HG02973 (cell line): ENCODE data around the gene FASTKD1.
"Not testable (repeated sequence)": the region's sequence is repeated elsewhere in the genome, so short reads cannot be mapped to it uniquely, and the experiment has no call there.

Experiments
- ATAC-seq: cut with Tn5 transposase; IDR thresholded peaks from one replicate; pipeline ENCODE4 v1.9.1; 2021; ENCODE audit warnings: moderate library complexity; ENCODE audit not compliant: unreplicated experiment

Gene FASTKD1

DNA sequence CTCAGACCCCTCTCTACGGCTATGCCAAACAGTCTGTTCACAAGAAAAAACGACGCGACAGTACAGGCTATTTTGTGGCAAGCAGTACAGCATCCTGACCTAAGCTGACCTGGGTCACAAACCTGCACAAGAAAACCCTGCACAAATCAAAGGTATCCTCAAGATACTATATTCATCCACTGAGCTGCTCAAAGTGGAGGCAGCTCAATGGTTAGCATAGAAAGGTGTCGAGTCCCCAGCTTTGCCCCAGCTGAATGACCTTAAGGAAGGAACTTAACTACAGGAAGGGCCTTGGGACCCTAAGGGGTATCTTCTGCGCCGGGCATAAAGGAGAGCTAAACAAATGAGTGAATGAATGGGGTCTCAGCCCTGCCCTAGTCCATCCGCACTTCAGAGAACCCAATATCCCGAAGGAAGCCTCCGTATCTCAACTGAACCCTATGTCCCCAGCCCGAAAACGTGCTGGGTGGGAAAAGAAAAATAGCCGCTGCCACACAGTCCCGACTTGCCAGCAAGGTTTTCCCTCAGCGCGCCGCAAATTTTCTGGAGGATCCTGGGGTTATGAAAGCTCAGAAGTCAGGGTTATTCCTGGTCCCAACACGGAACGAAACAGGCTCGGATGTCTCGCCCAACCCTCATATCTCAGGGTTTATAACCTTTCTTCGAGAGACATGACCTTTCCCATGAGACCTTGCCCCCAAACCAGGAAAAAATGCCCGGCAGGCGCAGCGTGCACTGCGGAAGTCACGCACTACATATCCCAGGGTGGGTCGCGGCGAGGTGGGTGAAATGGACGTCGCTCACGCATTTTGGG is at the start of gene FASTKD1:
FASTKD1 (minus strand) TSS at position 706 of the 814 bp plus-strand sequence. CDS start 1,836 bp downstream, outside the sequence.
- ATAC-seq: peak; percentile 95

DNA sequence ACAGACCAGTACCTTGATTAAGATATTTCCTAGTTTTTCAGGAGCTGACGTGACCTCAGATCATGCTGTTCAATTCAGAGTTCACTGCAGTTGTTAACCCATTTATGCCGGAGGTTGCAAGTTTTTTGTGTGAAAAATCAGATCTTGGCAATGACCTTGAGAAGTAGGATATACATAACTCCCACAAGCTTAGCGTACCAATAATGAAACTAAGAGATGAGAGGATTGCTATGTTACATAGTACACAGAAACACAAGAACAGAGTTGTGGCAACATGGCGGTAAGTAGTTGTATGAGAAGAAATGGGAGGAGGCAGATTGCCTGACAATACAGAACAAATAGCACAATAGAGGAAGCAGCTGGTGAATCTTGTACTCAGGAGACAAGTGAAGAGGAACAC is 49.6 kb upstream of the FASTKD1 start:
- no peak for ATAC-seq

DNA sequence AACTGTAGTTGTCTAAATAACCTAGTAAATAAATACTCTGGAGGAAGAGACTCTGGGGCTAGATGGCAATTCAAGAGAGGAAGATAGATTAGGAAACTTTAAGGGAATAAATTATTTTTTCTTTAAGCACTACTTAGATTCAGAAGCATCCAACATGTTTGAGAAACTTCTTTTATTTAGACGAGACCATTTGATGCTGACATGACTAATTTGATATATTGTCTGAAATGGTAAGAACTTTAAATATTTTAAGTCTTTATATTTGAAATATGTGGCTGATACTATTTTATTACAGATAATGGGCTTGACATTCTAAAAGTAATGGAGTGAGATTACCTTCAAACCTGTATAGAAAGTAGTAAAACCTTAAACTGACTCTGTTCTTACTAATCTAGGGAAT is 46.8 kb upstream of the FASTKD1 start:
- no peak for ATAC-seq

DNA sequence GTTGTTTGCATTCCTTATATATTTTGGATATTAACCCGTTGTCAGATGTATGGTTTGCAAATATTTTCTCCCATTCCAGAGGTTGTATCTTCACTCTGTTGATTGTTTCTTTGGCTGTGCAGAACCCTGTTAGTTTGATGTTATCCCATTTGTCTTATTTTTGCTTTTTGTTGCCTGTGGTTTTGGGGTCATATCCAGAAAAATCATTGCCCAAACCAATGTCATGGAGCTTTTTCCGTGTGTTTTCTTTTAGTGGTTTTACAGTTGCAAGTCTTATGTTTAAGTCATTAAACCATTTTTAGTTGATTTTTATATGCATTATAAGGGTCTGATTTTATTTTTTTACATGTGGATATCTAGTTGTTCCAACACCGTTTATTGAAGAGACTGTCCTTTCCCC is 46.3 kb upstream of the FASTKD1 start:
- no peak for ATAC-seq

GRCh38 chr2:169615982-169616381 is 42.3 kb upstream of the FASTKD1 start:
- ATAC-seq: not testable (repeated sequence)

- ATAC-seq: no peak
These were observed 40.2 kb upstream of the FASTKD1 start for GRCh38 chr2:169613876-169614275.

DNA sequence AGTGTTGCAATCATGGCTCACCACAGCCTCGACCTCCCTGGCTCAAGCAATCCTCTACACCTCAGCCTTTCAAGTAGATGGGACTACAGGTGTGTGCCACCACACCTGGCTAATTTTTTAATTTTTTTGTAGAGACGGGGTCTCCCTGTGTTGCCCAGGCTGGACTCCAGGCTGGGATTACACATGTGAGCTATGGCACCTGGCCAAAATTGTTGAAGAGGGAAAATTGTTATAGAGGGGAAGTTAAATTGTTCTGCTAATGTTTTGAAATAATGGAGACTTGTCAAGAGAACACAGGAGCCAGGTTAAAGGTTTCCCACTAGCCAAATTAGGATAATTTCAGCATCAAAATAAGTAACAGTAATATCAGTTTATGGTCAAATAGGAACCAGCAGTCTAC is 35.6 kb upstream of the FASTKD1 start:
- ATAC-seq: no peak

DNA sequence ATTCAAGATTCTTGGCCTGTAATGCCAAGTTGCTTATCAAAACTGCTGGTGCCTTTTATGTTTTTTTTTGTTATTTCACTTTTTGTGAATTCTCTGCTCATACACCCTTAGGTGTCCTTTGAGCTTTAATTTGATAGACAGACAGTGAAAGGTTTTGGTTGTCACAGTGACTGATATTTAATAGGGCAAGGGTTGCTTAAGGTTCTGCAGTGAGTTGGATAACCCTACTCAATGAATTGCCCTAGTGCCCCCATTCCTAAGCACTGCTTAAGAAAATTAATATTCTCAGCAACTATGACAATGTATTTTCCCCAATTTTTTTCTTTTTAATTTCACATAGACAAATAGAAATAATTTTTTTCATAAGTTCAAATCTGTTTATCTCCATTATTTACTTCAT is 25.9 kb upstream of the FASTKD1 start:
- ATAC-seq: no peak

DNA sequence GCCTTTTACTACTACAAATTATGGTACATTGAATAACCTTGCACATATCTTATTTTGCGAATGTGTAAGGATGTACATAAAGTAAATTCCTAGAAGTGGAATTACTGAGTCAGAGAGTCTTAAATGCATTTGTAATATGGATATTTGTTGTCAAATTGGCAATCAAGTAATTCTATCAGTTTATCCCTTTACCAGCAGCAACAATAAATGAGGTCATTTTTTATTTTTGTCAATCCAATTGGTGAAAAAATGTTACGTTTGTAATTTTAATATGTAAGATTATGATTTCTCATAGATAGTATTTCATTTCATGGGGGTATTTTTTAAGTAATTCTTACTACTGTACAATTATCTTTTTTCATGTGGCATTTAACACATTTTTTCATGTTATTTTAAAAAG is 25.3 kb upstream of the FASTKD1 start:
- no peak for ATAC-seq

- not testable (repeated sequence) for ATAC-seq
These were observed 22.9 kb upstream of the FASTKD1 start for GRCh38 chr2:169596546-169596945.

DNA sequence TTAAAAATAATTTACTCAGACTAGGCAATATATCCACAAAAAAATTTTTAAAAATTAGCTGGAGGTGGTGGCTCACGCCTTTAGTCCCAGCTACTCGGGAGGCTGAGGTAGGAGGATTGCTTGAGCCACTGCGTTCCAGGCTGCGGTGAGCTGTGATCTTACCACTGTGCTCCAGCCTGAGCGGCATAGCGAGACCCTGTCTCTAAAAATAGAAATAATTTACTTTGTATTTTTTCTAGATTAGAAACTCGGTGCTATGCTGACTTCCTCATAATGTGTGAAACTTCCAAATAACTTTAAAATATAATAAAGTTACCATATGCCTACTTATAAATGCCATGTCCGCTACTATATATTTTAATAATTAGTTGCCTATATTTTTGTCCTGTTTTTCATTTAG is 17.1 kb upstream of the FASTKD1 start:
- ATAC-seq: no peak

GRCh38 chr2:169585673-169586072 is 12.0 kb upstream of the FASTKD1 start:
- ATAC-seq: no peak

GRCh38 chr2:169584005-169584877 is 10.6 kb upstream of the FASTKD1 start, which contains the start of gene PPIG:
Gene PPIG (plus strand): TSS chr2:169584351. CDS start chr2:169604042, 19,691 bp downstream.
- peak; percentile 89 for ATAC-seq

GRCh38 chr2:169583518-169583917 is 9.9 kb upstream of the FASTKD1 start:
- ATAC-seq: no peak

GRCh38 chr2:169582552-169583266 is 9.0 kb upstream of the FASTKD1 start:
- not testable (repeated sequence) for ATAC-seq

- no peak for ATAC-seq
These were observed 5.4 kb upstream of the FASTKD1 start for GRCh38 chr2:169579044-169579443.

DNA sequence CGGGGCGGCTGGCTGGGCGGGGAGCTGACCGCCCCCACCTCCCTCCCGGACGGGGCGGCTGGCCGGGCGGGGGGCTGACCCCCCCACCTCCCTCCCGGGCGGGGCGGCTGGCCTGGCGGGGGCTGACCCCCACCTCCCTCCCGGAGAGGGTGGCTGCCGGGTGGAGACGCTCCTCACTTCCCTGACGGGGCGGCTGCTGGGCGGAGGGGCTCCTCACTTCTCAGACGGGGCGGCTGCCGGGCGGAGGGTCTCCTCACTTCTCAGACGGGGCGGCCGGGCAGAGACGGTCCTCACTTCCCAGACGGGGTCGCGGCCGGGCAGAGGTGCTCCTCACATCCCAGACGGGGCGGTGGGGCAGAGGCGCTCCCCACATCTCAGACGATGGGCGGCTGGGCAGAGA is 1.6 kb upstream of the FASTKD1 start:
- not testable (repeated sequence) for ATAC-seq

DNA sequence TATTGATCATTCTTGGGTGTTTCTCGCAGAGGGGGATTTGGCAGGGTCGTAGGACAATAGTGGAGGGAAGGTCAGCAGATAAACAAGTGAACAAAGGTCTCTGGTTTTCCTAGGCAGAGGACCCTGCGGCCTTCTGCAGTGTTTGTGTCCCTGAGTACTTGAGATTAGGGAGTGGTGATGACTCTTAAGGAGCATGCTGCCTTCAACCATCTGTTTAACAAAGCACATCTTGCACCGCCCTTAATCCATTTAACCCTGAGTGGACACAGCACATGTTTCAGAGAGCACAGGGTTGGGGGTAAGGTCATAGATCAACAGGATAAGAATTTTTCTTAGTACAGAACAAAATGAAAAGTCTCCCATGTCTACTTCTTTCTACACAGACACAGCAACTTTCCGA is 874 bp upstream of the FASTKD1 start:
- ATAC-seq: not testable (repeated sequence)

DNA sequence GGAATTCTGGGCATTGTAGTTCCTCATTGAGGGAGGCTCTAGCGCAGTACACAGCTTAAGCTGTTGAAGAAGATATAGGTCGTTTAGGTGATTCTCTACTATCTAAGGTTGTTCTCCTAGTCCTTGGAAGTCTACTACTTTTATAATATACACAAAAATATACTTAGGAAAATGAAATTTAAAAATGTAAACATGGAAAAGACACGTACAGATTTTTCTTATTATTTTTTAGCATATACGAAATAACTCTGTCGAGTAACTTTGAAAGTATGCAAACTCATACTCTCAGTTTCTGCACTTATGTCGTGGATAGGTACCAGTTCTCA is 272 bp upstream of the FASTKD1 start:
- no peak for ATAC-seq

DNA sequence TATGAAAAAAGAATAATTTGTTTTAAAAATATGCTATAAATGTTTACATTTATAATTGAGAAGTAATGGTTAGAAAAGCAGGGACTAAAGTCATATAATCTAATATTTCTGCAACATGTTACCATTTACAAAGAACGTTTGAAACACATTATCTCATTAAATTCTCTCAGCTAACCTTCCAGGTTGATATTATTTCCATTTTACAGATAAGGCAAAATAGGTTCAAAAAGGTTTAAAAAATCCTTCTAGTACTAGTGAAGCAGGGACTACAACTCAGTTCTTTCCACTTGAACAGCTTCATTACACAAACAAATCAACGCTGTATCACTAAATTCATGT is 875 bp downstream of the FASTKD1 start:
- ATAC-seq: no peak

DNA sequence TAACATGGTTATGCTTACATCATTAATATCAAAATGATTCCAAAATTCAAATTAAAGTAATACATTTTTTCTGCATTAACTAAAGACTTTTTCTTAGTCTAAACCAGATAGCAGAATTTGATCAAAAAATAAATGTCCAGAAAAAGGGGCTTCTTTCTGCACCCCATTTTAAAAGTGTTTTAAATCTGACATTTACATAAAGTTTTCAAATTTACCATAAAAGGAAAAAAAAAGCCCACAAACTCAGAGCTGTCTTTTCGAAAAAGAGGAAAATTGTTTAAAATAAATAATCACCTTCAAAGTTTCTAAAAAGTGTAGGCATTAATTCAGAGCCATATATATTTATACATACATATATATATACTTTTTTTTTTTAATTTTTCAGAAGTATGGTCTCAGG is 1.5 kb downstream of the FASTKD1 start:
- ATAC-seq: no peak
